Cardiac muscle cell (in vitro differentiated cells and primary cell): ENCODE results near the gene AHSP. TPM values are rescaled to one million over a fixed set of nuclear protein-coding genes. Genes with fewer than 3 reads are reported as not detected.

Experiments used
- DNase-seq, 2 donors: peaks; one replicate each; pipeline versions ENCODE4 v3.0.0 to v3.0.0-alpha.2; 2010 to 2017; ENCODE audit warnings: low read depth in 1 of 2, low spot score in 1 of 2
- H3K27ac ChIP-seq: fragments of 200-600 bp; sonication (generic); 2 replicates; pipeline ENCODE4 v1.5.1; 2016
- H3K27me3 ChIP-seq: fragments of 200-600 bp; sonication (generic); 2 replicates; pipeline ENCODE4 v1.6.0; 2016; ENCODE audit warnings: control low read depth
- H3K36me3 ChIP-seq: fragments of 200-600 bp; sonication (generic); 2 replicates; pipeline ENCODE4 v1.5.1; 2016; ENCODE audit warnings: control low read depth
- H3K4me1 ChIP-seq: fragments of 200-600 bp; sonication (generic); 2 replicates; pipeline ENCODE4 v1.8.1; 2017; ENCODE audit warnings: low read depth, mild to moderate bottlenecking, mixed run types
- H3K4me3 ChIP-seq: fragments of 200-600 bp; sonication (generic); 2 replicates; pipeline ENCODE4 v1.5.1; 2016; ENCODE audit warnings: mild to moderate bottlenecking
- H3K9me3 ChIP-seq: fragments of 200-600 bp; sonication (generic); 2 replicates; pipeline ENCODE4 v1.5.1; 2017; ENCODE audit warnings: low read depth, mild to moderate bottlenecking, control low read depth
- polyA plus RNA-seq: library from polyadenylated mRNA; unstranded; fragments of >200 nt; fragmentation: Nextera tagmentation; extraction: Ambion mirVana; gene quantifications from 2 replicates; pipeline ENCODE4 v1.2.1, GENCODE V29; 2016
- total RNA-seq: library from RNA; depleted of rRNA; stranded (reverse); fragments of >200 nt; gene quantifications from 2 replicates; pipeline ENCODE4 v1.2.3, GENCODE V29; 2016
- TF ChIP-seq, protein P1 (sequence below): IDR thresholded peaks from 2 replicates; pipeline ENCODE4 v1.5.1; 2012; ENCODE audit warnings: low read depth, mild to moderate bottlenecking, low read length

AHSP gene
- total and polyA plus RNA-seq, 2 experiments from 2014 or later, result not detected

DNA sequence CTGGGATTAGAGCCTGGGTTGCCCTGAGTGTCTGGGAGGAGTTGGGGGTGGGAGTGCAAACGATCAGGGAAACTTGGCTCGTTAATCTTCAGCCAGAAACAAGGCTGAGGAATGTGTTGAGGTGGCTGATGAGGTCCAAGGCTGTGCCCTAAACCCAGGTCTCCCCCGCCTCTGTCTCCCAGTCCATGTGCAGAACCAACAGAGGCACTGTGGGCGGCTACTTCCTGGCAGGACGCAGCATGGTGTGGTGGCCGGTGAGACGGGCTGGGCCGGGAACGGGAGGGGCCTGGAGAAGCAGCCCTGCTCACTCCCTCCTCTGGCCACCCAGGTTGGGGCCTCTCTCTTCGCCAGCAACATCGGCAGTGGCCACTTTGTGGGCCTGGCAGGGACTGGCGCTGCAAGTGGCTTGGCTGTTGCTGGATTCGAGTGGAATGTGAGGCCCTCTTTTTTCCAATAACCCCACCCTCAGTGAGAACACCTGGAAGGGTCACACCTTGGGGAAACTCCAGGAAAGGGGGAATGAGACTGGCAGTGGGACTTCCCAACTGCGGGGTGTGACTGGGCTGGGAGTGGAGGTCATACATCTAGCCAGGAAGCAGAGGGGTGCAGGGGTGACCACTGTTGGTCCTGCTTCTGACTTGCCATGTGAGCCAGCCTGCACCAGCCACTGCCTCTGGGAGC is 43.1 kb upstream of the AHSP start:
- Histone ChIP-seq H3K4me3 (no peak overlapping the region), H3K4me1 (no peaks in the 10 kb centered on the region), H3K9me3 (no peaks in the 10 kb centered on the region), H3K36me3 (no peaks in the 10 kb centered on the region), H3K27me3 (peaks cover 60% of the 10 kb centered on the region), H3K27ac (no peak overlapping the region)
- TF ChIP-seq, protein P1, sequence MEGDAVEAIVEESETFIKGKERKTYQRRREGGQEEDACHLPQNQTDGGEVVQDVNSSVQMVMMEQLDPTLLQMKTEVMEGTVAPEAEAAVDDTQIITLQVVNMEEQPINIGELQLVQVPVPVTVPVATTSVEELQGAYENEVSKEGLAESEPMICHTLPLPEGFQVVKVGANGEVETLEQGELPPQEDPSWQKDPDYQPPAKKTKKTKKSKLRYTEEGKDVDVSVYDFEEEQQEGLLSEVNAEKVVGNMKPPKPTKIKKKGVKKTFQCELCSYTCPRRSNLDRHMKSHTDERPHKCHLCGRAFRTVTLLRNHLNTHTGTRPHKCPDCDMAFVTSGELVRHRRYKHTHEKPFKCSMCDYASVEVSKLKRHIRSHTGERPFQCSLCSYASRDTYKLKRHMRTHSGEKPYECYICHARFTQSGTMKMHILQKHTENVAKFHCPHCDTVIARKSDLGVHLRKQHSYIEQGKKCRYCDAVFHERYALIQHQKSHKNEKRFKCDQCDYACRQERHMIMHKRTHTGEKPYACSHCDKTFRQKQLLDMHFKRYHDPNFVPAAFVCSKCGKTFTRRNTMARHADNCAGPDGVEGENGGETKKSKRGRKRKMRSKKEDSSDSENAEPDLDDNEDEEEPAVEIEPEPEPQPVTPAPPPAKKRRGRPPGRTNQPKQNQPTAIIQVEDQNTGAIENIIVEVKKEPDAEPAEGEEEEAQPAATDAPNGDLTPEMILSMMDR, result no peak
- DNase-seq, result peak in 1 of 2 donors; percentile 36

DNA sequence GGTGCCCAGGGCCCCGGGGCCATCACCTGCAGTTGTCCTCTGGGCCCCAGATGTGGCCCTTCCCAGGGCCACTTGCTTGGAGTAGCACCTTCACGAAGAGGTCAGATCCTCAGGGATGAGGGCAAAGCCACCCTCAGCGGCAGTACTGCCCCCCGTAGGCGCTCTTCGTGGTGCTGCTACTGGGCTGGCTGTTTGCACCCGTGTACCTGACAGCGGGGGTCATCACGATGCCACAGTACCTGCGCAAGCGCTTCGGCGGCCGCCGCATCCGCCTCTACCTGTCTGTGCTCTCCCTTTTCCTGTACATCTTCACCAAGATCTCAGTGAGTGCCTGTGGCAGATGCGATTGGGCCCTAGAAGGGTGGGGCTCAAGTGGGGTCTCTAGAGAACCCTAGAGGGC is 42.1 kb upstream of the AHSP start:
- H3K4me1 ChIP-seq, result no peaks in the 10 kb centered on the region

DNA sequence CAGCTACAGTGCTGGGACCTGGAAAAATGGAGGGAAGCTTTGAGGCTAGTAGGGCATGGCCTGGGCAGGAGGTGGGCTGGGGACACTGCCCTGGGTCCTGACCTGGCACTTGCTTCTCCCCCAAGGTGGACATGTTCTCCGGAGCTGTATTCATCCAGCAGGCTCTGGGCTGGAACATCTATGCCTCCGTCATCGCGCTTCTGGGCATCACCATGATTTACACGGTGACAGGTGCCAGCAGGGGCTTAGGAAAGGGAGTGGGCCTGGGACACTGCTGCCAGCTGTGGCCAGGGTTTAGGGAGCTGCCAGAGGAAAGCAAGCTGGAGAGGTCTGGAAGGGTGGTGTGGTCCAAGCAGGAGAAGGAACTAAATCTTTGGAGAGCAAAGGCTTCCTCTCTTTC is 41.7 kb upstream of the AHSP start:
- Histone ChIP-seq H3K36me3 (no peaks in the 10 kb centered on the region), H3K27ac (no peak overlapping the region), H3K9me3 (no peaks in the 10 kb centered on the region), H3K4me3 (no peak overlapping the region), H3K4me1 (no peaks in the 10 kb centered on the region), H3K27me3 (peaks cover 60% of the 10 kb centered on the region)
- TF ChIP-seq, protein P1, result no peak
- DNase-seq, result no peak

More for the DNA sequence above, 42.1 kb upstream of the AHSP start:
- Histone ChIP-seq H3K27me3 (peaks cover 60% of the 10 kb centered on the region), H3K27ac (no peak overlapping the region), H3K9me3 (no peaks in the 10 kb centered on the region), H3K4me3 (no peak overlapping the region), H3K36me3 (no peaks in the 10 kb centered on the region)
- TF ChIP-seq, protein P1, result no peak
- DNase-seq, result no peak

- no peaks in the 10 kb centered on the region for H3K36me3 ChIP-seq
- TF ChIP-seq, protein P1, result no peak
- peak overlapping the region; percentile 35 for H3K4me3 ChIP-seq
- DNase-seq, result no peak
- H3K27me3 ChIP-seq, result peaks cover 51% of the 10 kb centered on the region
- H3K27ac ChIP-seq, result no peak overlapping the region
- no peaks in the 10 kb centered on the region for H3K4me1 ChIP-seq
- no peaks in the 10 kb centered on the region for H3K9me3 ChIP-seq
These were observed 40.5 kb upstream of the AHSP start for GRCh38 chr16:31487071-31487719.

DNA sequence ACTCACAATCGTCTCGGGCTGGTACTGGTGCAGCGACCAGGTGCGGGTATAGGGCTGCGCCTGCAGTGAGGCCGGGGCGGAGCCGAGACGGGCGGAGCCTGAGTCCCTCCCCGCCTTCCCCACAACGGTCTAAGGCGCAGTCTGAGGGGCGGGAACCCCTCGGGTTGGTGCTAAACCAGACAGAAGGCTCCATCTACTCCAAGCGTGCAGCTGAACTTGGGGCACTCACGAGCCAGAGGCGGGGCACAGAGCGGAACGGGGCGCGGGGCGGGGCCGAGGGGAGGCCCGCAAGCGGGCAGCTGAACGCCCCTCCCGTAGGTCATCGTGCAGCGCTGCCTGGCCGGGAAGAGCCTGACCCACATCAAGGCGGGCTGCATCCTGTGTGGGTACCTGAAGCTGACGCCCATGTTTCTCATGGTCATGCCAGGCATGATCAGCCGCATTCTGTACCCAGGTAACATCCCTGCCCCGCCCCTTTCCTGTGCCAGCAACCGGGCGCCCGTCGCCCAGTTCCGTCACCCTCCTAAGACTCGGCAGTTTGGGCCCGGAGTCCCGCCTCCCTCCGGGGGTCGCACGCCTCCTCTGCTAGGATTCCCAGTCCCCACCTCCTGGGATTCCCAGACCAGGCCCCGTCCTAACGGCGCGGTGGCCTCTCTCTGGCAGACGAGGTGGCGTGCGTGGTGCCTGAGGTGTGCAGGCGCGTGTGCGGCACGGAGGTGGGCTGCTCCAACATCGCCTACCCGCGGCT is 39.8 kb upstream of the AHSP start:
- Histone ChIP-seq H3K9me3 (no peaks in the 10 kb centered on the region), H3K27ac (no peak overlapping the region), H3K4me1 (no peaks in the 10 kb centered on the region), H3K27me3 (peaks cover 44% of the 10 kb centered on the region), H3K36me3 (peaks cover 6% of the 10 kb centered on the region), H3K4me3 (peak overlapping the region; percentile 35)
- peak; percentile 44 to 70 for DNase-seq
- TF ChIP-seq, protein P1, result no peak
